ENCODE measurements around the gene ADK.

Gene ADK

DNA sequence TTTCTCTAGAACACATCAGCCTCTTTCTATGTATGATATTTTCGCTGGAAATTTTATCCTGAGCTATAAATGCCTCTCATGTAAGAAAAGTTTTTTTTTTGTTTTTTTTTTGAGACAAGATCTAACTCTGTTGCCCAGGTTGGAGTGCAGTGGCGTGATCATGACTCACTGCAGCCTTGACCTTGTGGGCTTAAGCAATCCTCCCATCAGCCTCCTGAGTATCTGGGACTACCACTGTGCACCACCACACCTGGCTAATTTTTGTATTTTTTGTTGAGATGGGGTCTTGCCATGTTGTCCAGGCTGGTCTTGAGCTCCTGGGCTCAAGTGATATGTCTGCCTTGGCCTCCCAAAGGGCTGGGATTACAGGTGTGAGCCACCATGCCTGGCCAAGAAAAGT, 80.4 kb downstream of the ADK start:
- H3K36me3 Mint-ChIP-seq: no peaks in the 10 kb centered on the region
- DNase-seq (ENCODE audit: low spot score in 2 of 2) (no peak), ATAC-seq (no peak)
- peaks cover 14% of the 10 kb centered on the region for H3K4me1 Mint-ChIP-seq
- H3K9me3 Mint-ChIP-seq: no peaks in the 10 kb centered on the region
- no peak overlapping the region for H3K4me3 Mint-ChIP-seq
- no peak overlapping the region for H3K27ac Mint-ChIP-seq

DNA sequence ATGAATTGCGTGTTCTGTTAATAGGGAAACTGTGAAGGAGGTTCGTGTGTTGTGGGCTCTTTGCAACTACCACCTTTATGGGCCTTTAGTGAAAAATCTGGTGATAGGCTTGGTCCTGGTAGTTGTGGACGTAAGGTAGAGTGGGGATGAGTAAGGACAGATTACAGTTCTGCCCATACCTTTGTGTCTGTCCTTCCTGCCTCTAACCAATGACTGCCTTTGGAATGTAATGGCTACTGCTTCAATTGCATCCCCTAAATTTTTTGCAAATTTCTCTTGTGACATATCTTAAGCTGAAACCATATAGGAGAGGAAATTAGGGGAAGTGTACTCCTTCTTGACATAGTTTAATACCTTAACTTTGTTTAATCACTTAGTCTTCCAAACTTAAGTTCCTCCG, 82.3 kb downstream of the ADK start:
- Mint-ChIP-seq H3K4me3 (no peak overlapping the region), H3K27ac (no peak overlapping the region), H3K4me1 (peaks cover 6% of the 10 kb centered on the region), H3K9me3 (no peaks in the 10 kb centered on the region), H3K36me3 (no peaks in the 10 kb centered on the region)
- no peak for ATAC-seq
- DNase-seq (ENCODE audit: low spot score in 2 of 2): no peak

DNA sequence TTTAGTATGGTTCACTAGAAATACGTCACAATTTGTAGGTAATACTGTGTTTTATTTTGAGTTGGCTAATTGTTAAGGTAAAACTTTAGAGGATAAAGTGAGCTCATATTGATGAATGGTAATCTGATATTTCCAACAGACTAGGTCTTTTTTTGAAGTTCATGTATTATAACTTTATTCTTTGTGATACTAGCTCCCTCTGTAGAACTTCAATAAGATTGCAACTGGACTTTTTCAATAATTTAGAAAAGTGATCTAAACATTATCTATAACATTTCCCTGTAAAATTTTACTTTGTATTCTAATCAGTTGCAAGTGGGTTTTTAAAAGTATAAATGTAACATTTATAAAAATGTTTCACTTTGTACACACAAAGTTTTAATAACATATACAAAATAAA, 83.5 kb downstream of the ADK start:
- Mint-ChIP-seq H3K9me3 (no peaks in the 10 kb centered on the region), H3K4me3 (no peak overlapping the region), H3K36me3 (no peaks in the 10 kb centered on the region), H3K4me1 (peaks cover 6% of the 10 kb centered on the region), H3K27ac (no peak overlapping the region)
- no peak for DNase-seq (ENCODE audit: low spot score in 2 of 2)
- no peak for ATAC-seq

DNA sequence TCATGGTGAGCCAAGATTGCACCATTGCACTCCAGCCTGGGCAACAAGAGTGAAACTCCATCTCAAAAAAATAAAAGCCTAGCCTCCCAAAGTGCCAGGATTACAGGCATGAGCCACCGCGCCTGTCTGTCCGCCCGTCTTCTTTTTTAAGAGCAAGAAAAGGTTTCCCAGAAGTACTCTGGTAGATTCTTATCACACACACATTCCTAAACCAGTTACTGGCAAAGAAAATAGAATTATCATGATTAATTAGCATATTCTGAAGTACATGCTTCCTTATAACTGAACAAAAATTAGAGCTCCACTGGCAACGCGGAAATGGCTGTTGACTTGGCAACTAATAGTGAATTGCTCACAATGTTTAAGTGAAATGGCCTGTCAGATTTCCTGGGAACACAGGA, 87.0 kb downstream of the ADK start:
- Mint-ChIP-seq H3K4me1 (peaks cover 6% of the 10 kb centered on the region), H3K4me3 (no peak overlapping the region), H3K27ac (no peak overlapping the region), H3K36me3 (peaks cover 4% of the 10 kb centered on the region), H3K9me3 (no peaks in the 10 kb centered on the region)
- ATAC-seq (no peak), DNase-seq (ENCODE audit: low spot score in 2 of 2) (no peak)

DNA sequence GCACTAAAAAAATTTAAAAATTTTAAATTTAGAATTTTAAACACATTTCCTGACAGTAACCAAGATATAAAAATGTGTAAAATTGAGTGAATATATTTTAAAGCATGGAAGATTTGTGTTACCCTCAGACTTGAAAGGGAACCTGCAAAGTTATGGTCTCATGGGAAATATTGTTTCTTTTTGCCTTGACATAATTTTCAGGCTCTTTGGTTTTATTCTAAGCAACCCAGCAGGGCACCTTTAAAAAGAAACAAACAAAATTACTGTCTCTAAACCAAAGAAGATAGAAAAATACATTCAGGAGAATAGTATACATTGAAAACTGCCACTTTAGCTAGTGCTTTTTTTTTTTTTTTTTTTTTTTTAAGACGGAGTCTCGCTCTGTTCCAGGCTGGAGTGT, 87.5 kb downstream of the ADK start:
- Mint-ChIP-seq H3K4me3 (no peak overlapping the region), H3K9me3 (no peaks in the 10 kb centered on the region), H3K36me3 (peaks cover 9% of the 10 kb centered on the region), H3K4me1 (peaks cover 6% of the 10 kb centered on the region), H3K27ac (no peak overlapping the region)
- DNase-seq (ENCODE audit: low spot score in 2 of 2) (no peak), ATAC-seq (no peak)

DNA sequence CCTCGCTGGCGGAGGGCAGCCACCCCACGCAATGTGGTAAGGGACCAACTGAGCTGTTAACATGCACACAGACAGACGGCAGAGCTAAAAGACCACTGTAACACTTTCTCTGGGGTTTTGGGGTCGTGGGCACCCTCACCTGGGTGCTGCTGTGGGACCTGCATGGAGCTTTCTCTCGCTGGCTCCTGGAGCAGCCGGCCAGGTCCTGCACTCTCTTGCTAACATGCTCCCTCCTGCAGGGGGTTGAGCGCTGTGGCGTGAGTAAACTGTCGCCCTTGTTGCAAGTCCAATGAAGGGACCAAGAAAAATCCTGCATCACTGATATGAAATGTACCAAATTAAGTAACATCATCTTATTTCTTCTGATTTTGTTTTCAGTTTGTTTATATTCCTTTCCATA, 92.0 kb downstream of the ADK start:
- Mint-ChIP-seq H3K4me3 (no peak overlapping the region), H3K36me3 (peaks cover 21% of the 10 kb centered on the region), H3K27ac (no peak overlapping the region), H3K4me1 (peaks cover 6% of the 10 kb centered on the region), H3K9me3 (no peaks in the 10 kb centered on the region)
- DNase-seq (ENCODE audit: low spot score in 2 of 2) (no peak), ATAC-seq (no peak)

DNA sequence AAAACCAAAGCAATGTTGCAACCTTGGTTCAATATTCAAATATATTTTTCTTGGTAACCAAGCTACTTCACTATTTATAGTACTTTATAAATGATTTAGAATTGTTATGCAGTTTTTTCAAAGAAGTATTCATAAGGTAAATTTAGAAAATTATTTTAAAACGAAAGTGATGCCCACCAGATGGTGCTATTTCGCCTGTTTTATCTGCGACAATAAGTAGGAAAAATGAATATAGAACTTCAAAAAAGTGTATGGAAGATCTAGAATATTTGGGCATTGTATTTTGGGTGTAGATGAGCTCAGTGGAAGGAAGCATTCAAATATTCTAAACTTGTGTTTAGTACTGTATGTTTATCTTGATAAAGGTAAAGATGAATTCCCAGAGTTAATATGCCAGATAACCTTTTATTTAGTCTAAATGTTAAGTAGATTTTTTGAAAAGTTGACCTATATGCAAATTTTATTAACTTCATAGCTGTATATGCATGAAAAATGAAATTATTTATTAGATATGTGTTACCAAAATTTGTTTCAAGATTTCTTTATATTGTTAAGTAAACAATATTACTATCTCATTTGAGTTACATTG, 93.2 kb downstream of the ADK start:
- no peak for ATAC-seq
- peaks cover 21% of the 10 kb centered on the region for H3K36me3 Mint-ChIP-seq
- DNase-seq (ENCODE audit: low spot score in 2 of 2): no peak
- H3K4me1 Mint-ChIP-seq: peaks cover 6% of the 10 kb centered on the region
- H3K27ac Mint-ChIP-seq: no peak overlapping the region
- no peak overlapping the region for H3K4me3 Mint-ChIP-seq
- no peaks in the 10 kb centered on the region for H3K9me3 Mint-ChIP-seq

DNA sequence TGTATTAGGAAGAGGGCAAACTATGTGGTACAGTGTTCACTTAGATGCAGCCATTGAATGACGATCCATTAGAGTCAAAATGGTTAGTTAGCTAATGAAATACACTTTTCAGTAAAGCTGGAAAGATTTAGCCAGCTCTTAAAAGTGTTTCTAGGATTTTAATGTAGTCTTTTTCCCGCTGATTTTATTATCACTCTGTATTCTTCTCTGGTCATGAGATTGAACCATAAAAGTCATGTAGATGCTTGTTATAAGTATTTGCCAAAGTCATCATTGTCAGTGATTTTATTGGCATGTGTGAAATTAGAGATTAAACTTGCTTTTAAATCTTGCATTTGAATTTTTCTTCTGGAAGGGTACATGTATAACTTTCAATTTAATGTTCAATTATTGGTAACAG, 93.8 kb downstream of the ADK start:
- no peak for ATAC-seq
- Mint-ChIP-seq H3K9me3 (no peaks in the 10 kb centered on the region), H3K27ac (no peak overlapping the region), H3K36me3 (peaks cover 21% of the 10 kb centered on the region), H3K4me1 (peaks cover 6% of the 10 kb centered on the region), H3K4me3 (no peak overlapping the region)
- no peak for DNase-seq (ENCODE audit: low spot score in 2 of 2)

DNA sequence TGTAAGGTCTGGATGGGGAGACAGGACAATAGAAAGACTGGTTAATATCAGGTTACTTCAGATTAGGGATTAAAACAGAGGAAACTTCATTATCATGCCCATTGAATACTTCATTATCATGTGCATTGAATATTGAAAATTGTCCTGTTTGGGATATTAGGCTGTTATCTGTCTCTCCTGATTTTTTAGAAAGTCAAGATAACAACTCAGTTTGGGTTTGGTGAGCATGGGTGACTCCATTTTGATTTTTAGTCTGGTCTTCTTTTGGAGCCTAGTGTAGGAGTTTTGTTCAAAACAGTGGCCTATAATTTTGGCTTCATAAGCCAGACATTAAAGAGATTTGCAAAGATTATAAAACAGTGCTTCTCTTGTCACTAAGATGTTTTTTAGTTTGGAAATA, 95.5 kb downstream of the ADK start:
- peaks cover 21% of the 10 kb centered on the region for H3K36me3 Mint-ChIP-seq
- no peak for ATAC-seq

DNA sequence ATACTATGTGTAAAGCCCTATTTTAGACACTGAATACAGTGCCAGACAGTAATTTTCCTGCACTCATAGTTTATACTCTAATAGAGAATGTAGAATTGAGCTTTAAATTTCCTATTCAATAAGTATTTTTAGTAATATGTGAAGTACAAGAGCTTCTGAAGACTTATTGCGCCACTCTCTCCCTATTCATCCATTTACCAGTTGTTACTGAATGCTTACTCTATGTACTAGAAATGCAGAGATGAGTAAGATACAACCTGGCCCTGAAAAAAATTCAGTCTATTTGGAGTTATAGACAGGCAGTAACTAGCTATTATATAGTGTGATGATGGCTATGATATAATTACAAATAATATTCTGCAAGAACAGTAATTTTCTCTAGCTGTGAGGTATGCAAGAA, 98.8 kb downstream of the ADK start:
- Mint-ChIP-seq H3K4me1 (no peaks in the 10 kb centered on the region), H3K4me3 (no peak overlapping the region), H3K36me3 (peaks cover 15% of the 10 kb centered on the region), H3K27ac (no peak overlapping the region), H3K9me3 (no peaks in the 10 kb centered on the region)
- ATAC-seq (no peak), DNase-seq (ENCODE audit: low spot score in 2 of 2) (no peak)

More for the DNA sequence above, 95.5 kb downstream of the ADK start:
- peaks cover 6% of the 10 kb centered on the region for H3K4me1 Mint-ChIP-seq
- H3K4me3 Mint-ChIP-seq: no peak overlapping the region
- H3K27ac Mint-ChIP-seq: no peak overlapping the region
- no peak for DNase-seq (ENCODE audit: low spot score in 2 of 2)
- no peaks in the 10 kb centered on the region for H3K9me3 Mint-ChIP-seq

DNA sequence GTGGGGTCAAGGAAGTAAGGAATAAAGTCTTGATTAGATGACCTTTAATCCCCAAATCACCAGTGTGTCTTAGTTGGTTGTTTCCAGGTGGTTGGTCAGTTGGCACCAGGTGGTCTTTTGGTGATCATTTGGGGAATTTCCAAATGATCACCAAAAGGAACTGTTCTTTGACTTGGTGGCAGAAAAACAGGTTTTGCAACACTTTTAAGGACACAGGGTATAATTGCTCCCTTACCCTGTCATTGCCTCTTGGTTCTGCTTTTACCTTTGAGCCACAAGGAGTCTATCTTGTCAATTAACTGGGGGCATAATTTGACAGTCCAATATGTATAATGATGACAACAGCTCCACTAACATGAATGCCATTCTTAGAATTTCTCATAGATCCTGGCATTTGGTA, 104.2 kb downstream of the ADK start:
- Mint-ChIP-seq H3K27ac (no peak overlapping the region), H3K9me3 (no peaks in the 10 kb centered on the region), H3K4me1 (no peaks in the 10 kb centered on the region), H3K36me3 (peaks cover 11% of the 10 kb centered on the region), H3K4me3 (no peak overlapping the region)
- ATAC-seq (no peak), DNase-seq (ENCODE audit: low spot score in 2 of 2) (no peak)

DNA sequence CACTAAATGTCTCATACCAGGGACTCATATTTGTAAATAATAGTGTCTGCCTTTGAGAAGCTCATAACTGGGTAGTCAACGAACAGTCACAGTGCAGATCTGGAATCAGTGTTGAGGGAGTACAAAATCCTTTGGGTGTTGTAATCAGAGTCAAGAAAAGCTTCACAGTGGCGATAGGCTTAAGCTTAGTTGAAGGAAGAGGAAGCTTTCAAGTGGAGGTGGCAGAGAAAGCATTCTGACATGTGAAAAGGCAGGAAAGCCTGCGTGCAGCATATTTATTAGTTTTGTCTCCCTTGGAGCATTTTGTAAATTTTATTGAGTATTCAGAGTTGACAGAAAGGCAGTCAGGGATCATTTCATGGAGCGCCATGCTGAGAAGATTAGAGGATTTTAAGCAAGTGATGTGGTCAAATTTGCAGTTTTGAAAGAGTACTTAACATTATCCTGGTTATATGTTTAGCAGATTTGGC, 104.9 kb downstream of the ADK start:
- DNase-seq (ENCODE audit: low spot score in 2 of 2) (no peak), ATAC-seq (peak; percentile 37)
- peaks cover 11% of the 10 kb centered on the region for H3K36me3 Mint-ChIP-seq
- no peak overlapping the region for H3K4me3 Mint-ChIP-seq
- no peaks in the 10 kb centered on the region for H3K9me3 Mint-ChIP-seq
- no peak overlapping the region for H3K27ac Mint-ChIP-seq
- no peaks in the 10 kb centered on the region for H3K4me1 Mint-ChIP-seq

DNA sequence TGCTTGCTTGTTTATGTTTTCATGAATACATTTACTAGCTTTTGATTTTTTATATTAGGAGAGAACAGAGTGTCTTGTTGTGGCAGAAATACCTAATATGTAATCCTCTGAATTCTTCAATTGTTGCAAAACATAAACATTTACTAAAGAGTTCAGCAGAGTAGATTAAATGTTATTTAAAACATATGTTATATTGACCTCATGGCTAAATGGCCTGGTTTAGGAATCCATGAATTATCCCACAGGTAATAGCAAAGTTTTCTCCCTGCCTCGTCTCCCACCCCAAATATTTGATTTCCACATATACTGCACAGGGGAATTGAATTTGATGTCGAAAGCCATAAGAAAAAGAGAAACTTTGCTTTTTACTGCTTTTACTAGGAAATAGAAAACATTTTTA, 111.8 kb downstream of the ADK start:
- Mint-ChIP-seq H3K4me1 (peaks cover 11% of the 10 kb centered on the region), H3K4me3 (no peak overlapping the region), H3K9me3 (no peaks in the 10 kb centered on the region), H3K36me3 (peaks cover 5% of the 10 kb centered on the region), H3K27ac (no peak overlapping the region)
- DNase-seq (ENCODE audit: low spot score in 2 of 2): no peak
- no peak for ATAC-seq

DNA sequence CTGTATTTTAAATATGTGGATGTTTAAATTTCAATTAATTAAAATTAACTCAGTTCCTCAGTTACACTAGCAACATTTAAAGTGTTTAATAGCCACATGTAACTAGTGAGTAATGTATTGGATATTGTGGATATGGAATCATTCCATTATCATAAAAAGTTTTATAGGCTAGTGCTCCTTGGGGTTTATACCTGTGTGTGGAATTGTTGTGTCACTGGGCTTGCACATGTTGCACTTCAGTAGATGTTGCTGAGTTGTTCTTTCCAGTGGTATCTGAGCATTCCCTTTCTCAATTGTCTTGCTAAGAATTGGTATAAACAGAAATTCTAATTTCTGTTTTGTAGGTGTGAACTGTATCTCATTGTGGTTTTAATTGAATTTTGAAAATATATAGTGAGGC, 113.0 kb downstream of the ADK start:
- peaks cover 11% of the 10 kb centered on the region for H3K4me1 Mint-ChIP-seq
- H3K27ac Mint-ChIP-seq: no peak overlapping the region
- H3K36me3 Mint-ChIP-seq: peaks cover 5% of the 10 kb centered on the region
- no peak for DNase-seq (ENCODE audit: low spot score in 2 of 2)
- no peak overlapping the region for H3K4me3 Mint-ChIP-seq
- no peak for ATAC-seq
- no peaks in the 10 kb centered on the region for H3K9me3 Mint-ChIP-seq

DNA sequence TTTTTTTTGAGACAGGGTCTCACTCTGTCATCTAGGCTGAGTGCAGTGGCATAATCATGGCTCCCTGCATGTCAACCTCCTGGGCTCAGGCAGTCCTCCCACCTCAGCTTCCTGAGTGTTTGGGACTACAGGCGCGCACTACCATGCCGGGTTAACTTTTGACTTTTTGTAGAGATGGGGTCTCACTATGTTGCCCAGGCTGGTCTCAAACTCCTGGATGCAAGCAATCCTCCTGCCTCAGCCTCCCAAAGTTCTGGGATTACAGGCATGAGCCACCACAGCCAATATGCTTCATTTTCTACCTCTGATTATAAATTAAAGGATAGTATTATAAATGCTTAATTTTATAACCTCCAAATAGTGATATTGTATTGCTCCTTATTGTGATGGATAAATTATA, 121.3 kb downstream of the ADK start:
- H3K4me1 Mint-ChIP-seq: no peaks in the 10 kb centered on the region
- no peak for DNase-seq (ENCODE audit: low spot score in 2 of 2)
- ATAC-seq: no peak
- H3K36me3 Mint-ChIP-seq: no peaks in the 10 kb centered on the region
- no peak overlapping the region for H3K4me3 Mint-ChIP-seq
- no peaks in the 10 kb centered on the region for H3K9me3 Mint-ChIP-seq
- H3K27ac Mint-ChIP-seq: no peak overlapping the region

DNA sequence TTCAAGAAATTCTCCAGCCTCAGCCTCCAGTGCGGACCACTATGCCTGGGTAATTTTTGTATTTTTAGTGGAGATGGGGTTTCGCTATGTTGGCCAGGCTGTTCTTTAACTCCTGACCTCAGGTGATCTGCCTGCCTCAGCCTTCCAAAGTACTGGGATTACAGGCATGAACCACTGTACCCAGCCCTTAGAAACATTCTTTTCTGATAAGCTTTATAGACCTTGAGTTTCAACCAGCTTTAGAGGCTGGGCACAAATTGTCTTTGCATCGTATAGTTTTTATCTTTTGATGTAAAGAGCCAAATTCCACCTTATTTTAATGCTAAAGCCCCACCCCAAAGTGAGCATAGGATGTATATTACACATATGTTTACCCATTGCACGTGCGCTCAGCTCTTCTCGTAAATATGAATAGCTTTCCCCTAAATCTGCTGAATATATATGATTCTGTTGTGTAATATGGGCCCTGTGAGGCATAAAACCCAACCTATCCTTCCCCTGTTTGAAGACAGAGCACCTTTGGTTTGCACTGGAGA, 124.8 kb downstream of the ADK start:
- no peak for ATAC-seq
- H3K4me3 Mint-ChIP-seq: no peak overlapping the region
- DNase-seq (ENCODE audit: low spot score in 2 of 2): no peak
- H3K9me3 Mint-ChIP-seq: no peaks in the 10 kb centered on the region
- no peaks in the 10 kb centered on the region for H3K36me3 Mint-ChIP-seq
- H3K27ac Mint-ChIP-seq: no peak overlapping the region
- H3K4me1 Mint-ChIP-seq: no peaks in the 10 kb centered on the region

DNA sequence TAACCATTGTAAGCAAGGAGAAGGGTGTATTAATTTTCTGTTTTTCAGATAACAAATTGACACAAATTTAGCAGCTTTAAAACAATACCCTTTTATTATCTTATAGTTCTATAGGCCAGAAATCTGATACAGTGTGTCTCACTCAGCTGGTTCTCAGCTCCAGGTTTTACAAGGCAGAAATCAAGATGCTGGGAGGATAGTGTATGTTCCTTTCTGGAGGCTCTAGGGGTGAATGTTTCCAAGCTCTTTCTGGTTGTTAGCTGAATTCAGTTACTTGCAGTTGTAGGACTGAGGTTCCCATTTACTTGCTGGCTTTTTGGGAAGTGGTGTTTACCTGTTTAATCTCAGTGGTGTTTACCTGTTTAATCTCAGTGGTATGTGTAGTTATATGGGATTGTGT, 125.4 kb downstream of the ADK start:
- no peak overlapping the region for H3K27ac Mint-ChIP-seq
- no peak for ATAC-seq
- H3K4me3 Mint-ChIP-seq: no peak overlapping the region

More for the DNA sequence above, 125.4 kb downstream of the ADK start:
- no peaks in the 10 kb centered on the region for H3K4me1 Mint-ChIP-seq
- DNase-seq (ENCODE audit: low spot score in 2 of 2): no peak
- H3K36me3 Mint-ChIP-seq: no peaks in the 10 kb centered on the region
- H3K9me3 Mint-ChIP-seq: no peaks in the 10 kb centered on the region

Measured in stimulated activated effector memory CD8-positive, alpha-beta T cell treated with anti-CD3 and anti-CD28 coated beads, Interleukin-12 subunit alpha, Interleukin-12 subunit beta, amount 100 ng/mL, for 72 hours (primary cell).